NT2/D1 (cell line): ENCODE data around the gene FSD1L.

Experiments used
- DNase-seq: peaks from one replicate; pipeline ENCODE4 v3.0.0-alpha.2; 2011; ENCODE audit warnings: low read depth, low spot score
- H3K27me3 ChIP-seq: 2 replicates; pipeline ENCODE4 v1.6.0; 2011; ENCODE audit warnings: mild to moderate bottlenecking; ENCODE audit not compliant: insufficient read length, insufficient read depth
- H3K36me3 ChIP-seq: 2 replicates; pipeline ENCODE4 v1.6.1; 2011; ENCODE audit warnings: mild to moderate bottlenecking, low read length, mixed read lengths; ENCODE audit not compliant: insufficient read depth, insufficient read length
- H3K4me1 ChIP-seq: 2 replicates; pipeline ENCODE4 v1.5.1; 2011; ENCODE audit not compliant: insufficient read depth, insufficient read length
- H3K4me3 ChIP-seq: 2 replicates; pipeline ENCODE4 v1.5.1; 2011; ENCODE audit warnings: low read depth; ENCODE audit not compliant: insufficient read length
- H3K9ac ChIP-seq: 2 replicates; pipeline ENCODE4 v1.6.0; 2011; ENCODE audit warnings: low read depth; ENCODE audit not compliant: insufficient read length
- H3K9me3 ChIP-seq: 2 replicates; pipeline ENCODE4 v1.5.1; 2011; ENCODE audit warnings: mild to moderate bottlenecking, low read length; ENCODE audit not compliant: insufficient read depth
- SUZ12 ChIP-seq: IDR thresholded peaks from 2 replicates; pipeline ENCODE4 v1.6.1; 2011; ENCODE audit not compliant: insufficient read length, insufficient read depth; ENCODE audit errors: extremely low read depth
- YY1 ChIP-seq: IDR thresholded peaks from 2 replicates; pipeline ENCODE4 v1.6.1; 2011; ENCODE audit not compliant: insufficient read length, insufficient read depth
- ZNF274 ChIP-seq: IDR thresholded peaks from 2 replicates; pipeline ENCODE4 v1.6.1; 2011; ENCODE audit warnings: mild to moderate bottlenecking, low read depth, low read length

FSD1L gene

DNA sequence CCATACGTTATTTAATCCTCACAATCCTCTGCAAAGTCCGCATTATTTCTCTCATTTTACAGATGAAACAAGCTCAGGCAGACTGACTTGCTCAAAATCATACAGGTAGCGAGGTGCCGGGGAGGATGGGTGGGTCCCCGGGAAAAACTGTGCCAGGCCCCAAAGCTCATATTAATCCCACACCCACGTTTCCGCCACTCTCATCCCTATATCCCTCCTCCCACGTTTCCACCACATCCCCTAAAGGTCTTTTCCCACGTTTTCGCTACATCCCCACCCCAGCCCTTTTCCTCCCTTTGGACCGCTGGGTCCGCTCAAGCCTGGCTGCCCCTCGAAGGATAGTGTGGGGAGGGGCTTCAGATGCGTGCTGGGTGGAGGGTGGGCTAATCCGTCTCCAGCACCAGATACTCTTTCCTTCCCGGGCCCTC is 434 bp upstream of the FSD1L start:
- TF ChIP-seq ZNF274 (no peak), SUZ12 (no peak), YY1 (no peak)
- no peaks in the 10 kb centered on the region for H3K4me1 ChIP-seq
- no peak for DNase-seq
- no peaks in the 10 kb centered on the region for H3K9me3 ChIP-seq
- peak overlapping the region; percentile 78 for H3K4me3 ChIP-seq
- H3K36me3 ChIP-seq = no peaks in the 10 kb centered on the region
- H3K9ac ChIP-seq = peak overlapping the region; percentile 92
- no peaks in the 10 kb centered on the region for H3K27me3 ChIP-seq

GRCh38 chr9:105449081-105449480 is 1.2 kb downstream of the FSD1L start:
- DNase-seq = no peak
- Histone ChIP-seq H3K9me3 (no peaks in the 10 kb centered on the region), H3K4me3 (peak overlapping the region; percentile 78), H3K4me1 (no peaks in the 10 kb centered on the region), H3K9ac (peak overlapping the region; percentile 92), H3K27me3 (no peaks in the 10 kb centered on the region), H3K36me3 (no peaks in the 10 kb centered on the region)
- TF ChIP-seq SUZ12 (no peak), ZNF274 (no peak), YY1 (no peak)

- Histone ChIP-seq H3K27me3 (no peaks in the 10 kb centered on the region), H3K36me3 (peaks cover under 1% of the 10 kb centered on the region), H3K9me3 (peaks cover 16% of the 10 kb centered on the region), H3K4me3 (no peak overlapping the region), H3K4me1 (no peaks in the 10 kb centered on the region), H3K9ac (no peak overlapping the region)
- DNase-seq = no peak
- TF ChIP-seq ZNF274 (no peak), YY1 (no peak), SUZ12 (no peak)
These were observed 4.4 kb downstream of the FSD1L start for GRCh38 chr9:105452185-105452584.

GRCh38 chr9:105455836-105456475 is 8.1 kb downstream of the FSD1L start:
- no peaks in the 10 kb centered on the region for H3K27me3 ChIP-seq
- no peak for DNase-seq

DNA sequence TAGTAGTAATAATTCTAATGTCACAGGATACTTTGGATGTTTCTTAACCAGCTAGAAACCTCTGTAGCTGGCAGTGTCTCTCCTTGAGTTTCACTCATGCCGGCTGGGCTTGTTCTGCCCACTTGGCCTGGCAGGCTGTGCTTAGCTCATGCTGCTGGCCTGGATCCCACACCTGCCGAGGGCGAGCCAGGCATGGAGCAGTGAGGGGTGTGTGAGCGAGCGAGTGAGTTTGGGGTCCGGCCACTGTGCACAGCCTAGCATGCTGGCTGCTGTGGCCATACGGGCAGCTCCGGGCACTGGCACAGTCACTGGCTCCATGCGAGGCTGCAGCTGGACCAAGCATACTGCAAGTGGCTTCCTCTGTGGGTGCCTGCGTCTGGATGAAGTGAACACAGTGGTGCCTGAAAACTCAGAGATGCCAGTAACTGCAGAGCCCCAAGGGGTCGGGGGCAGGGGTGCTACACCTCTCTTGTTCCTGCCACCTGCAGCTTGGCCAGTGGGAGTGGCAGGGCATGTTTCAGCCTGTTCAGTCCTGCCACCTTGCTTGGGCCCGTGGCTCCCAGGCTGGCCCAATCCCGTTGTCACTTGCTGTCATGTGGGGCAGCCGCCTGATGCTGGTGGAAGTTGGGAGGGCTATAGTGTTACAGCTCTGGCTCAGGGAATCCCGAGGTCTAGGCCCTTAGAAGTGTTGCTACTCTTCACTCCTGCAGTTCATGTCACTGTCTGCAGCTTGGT is 9.9 kb downstream of the FSD1L start:
- TF ChIP-seq ZNF274 (no peak), YY1 (no peak), SUZ12 (no peak)
- H3K9ac ChIP-seq = no peak overlapping the region
- peaks cover 20% of the 10 kb centered on the region for H3K36me3 ChIP-seq
- DNase-seq = no peak
- H3K27me3 ChIP-seq = no peaks in the 10 kb centered on the region
- H3K4me3 ChIP-seq = no peak overlapping the region
- H3K9me3 ChIP-seq = peaks cover 31% of the 10 kb centered on the region
- no peaks in the 10 kb centered on the region for H3K4me1 ChIP-seq

More at GRCh38 chr9:105455836-105456475, 8.1 kb downstream of the FSD1L start:
- Histone ChIP-seq H3K9ac (no peak overlapping the region), H3K9me3 (peaks cover 31% of the 10 kb centered on the region), H3K36me3 (peaks cover 14% of the 10 kb centered on the region), H3K4me1 (no peaks in the 10 kb centered on the region), H3K4me3 (no peak overlapping the region)
- no peak for TF ChIP-seq SUZ12
- no peak for TF ChIP-seq YY1
- TF ChIP-seq ZNF274 = no peak

DNA sequence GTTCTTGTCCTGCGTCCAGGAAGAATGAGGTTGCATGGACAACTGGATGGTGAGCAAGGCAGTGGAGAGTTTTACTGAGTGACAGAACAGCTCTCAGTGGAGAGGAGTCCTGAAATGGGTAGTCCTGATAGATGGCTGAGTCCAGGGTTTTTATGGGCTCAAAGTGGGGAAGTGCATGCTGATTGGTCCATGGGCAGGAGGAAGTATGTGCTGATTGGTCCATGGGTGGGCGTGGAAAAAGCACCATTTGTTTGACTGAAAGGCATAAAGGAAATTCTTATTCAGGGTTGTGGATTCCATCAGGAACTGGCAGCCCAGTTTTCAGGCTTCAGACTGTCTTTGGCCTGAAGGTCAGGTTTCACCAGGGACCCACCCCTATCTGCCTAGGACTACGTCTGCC is 10.6 kb downstream of the FSD1L start:
- Histone ChIP-seq H3K4me3 (no peak overlapping the region), H3K4me1 (no peaks in the 10 kb centered on the region), H3K27me3 (no peaks in the 10 kb centered on the region), H3K36me3 (peaks cover 20% of the 10 kb centered on the region), H3K9ac (no peak overlapping the region), H3K9me3 (peaks cover 31% of the 10 kb centered on the region)
- TF ChIP-seq SUZ12 = no peak
- no peak for TF ChIP-seq YY1
- no peak for TF ChIP-seq ZNF274
- DNase-seq = no peak

DNA sequence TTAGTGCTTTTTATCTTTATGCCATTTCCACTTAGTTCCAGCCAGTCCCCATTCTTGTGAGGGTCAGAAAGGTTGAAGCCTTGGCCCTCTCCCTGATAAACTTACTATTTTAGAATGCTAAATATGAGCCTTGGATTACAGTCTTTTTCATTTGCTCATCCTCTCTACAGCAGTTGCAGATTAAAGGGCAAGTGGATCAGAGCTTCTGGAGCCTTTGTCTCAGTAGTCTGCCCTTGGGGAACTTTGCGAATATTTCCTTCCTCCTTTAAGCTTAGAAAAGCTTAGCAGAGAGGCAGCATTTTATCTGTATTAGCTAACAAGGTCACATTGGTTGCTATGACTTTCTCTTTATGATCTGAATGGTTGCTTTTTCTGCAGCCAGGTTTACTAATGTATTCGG is 11.5 kb downstream of the FSD1L start:
- Histone ChIP-seq H3K36me3 (peaks cover 22% of the 10 kb centered on the region), H3K4me1 (no peaks in the 10 kb centered on the region), H3K9ac (no peak overlapping the region), H3K4me3 (no peak overlapping the region), H3K27me3 (no peaks in the 10 kb centered on the region), H3K9me3 (peaks cover 31% of the 10 kb centered on the region)
- no peak for DNase-seq
- TF ChIP-seq ZNF274 = no peak
- no peak for TF ChIP-seq SUZ12
- TF ChIP-seq YY1 = no peak
